HepG2 (cell line): ENCODE data around the gene PITX3. TPM values are rescaled to one million over a fixed set of nuclear protein-coding genes. Genes with fewer than 3 reads are reported as not detected.

Source experiments
- ATF6 ChIP-seq: sonication (generic); formaldehyde crosslinking; conservative IDR thresholded peaks from 2 replicates; pipeline ENCODE4 v1.4.0; 2020; ENCODE audit warnings: missing genetic modification reagents
- CBX1 ChIP-seq: IDR thresholded peaks from one replicate; pipeline ENCODE4 v1.6.1; 2016; ENCODE audit warnings: antibody characterized with exemption, low read depth
- CBX2 ChIP-seq, 2 experiments: fragments of 200-600 bp in 1 of 2; sonication (generic); formaldehyde crosslinking in 1 of 2; IDR thresholded peaks; 2 replicates each; pipeline versions ENCODE4 v1.7.0 to v1.8.1; 2018 to 2022; ENCODE audit warnings: low read depth in 2 of 2, low read length in 1 of 2, mild to moderate bottlenecking in 1 of 2, missing genetic modification reagents in 1 of 2
- HDAC2 ChIP-seq: sonication (generic); formaldehyde crosslinking; IDR thresholded peaks from 2 replicates; pipeline ENCODE4 v1.4.0; 2020; ENCODE audit warnings: missing genetic modification reagents
- HMGXB4 ChIP-seq, 2 experiments: sonication (generic) in 1 of 2; formaldehyde crosslinking in 1 of 2; IDR thresholded peaks; 2 replicates each; pipeline versions ENCODE4 v1.4.0 to v1.6.1; 2018 to 2020; ENCODE audit warnings: missing genetic modification reagents in 2 of 2, borderline replicate concordance in 1 of 2, low read depth in 1 of 2, mild to moderate bottlenecking in 1 of 2, missing biosample characterization in 1 of 2
- IRX3 ChIP-seq: sonication (generic); formaldehyde crosslinking; IDR thresholded peaks from 2 replicates; pipeline ENCODE4 v1.8.1; 2023; ENCODE audit warnings: mild to moderate bottlenecking, low read depth, missing genetic modification reagents, borderline replicate concordance
- KDM4B ChIP-seq: sonication (generic); formaldehyde crosslinking; IDR thresholded peaks from 2 replicates; pipeline ENCODE4 v1.4.0; 2020; ENCODE audit warnings: missing genetic modification reagents
- PAWR ChIP-seq: sonication (generic); formaldehyde crosslinking; IDR thresholded peaks from 2 replicates; pipeline ENCODE4 v1.4.0; 2020; ENCODE audit warnings: missing genetic modification reagents, mild to moderate bottlenecking, borderline replicate concordance
- PAX8 ChIP-seq: sonication (generic); formaldehyde crosslinking; IDR thresholded peaks from 2 replicates; pipeline ENCODE4 v1.8.0; 2022; ENCODE audit warnings: mild to moderate bottlenecking, missing genetic modification reagents, borderline replicate concordance
- PAXIP1 ChIP-seq: sonication (generic); formaldehyde crosslinking; conservative IDR thresholded peaks from 2 replicates; pipeline ENCODE4 v1.4.0; 2020; ENCODE audit warnings: mild to moderate bottlenecking, missing genetic modification reagents, moderate library complexity
- RAD51 ChIP-seq: fragments of 450-650 bp; IDR thresholded peaks from 2 replicates; pipeline ENCODE4 v1.6.1; 2016; ENCODE audit warnings: borderline replicate concordance
- RNF219 ChIP-seq: sonication (generic); formaldehyde crosslinking; IDR thresholded peaks from 2 replicates; pipeline ENCODE4 v1.5.0; 2020; ENCODE audit warnings: mild to moderate bottlenecking, missing genetic modification reagents
- TBX3 ChIP-seq: fragments of 450-650 bp; IDR thresholded peaks from 2 replicates; pipeline ENCODE4 v1.6.1; 2017; ENCODE audit warnings: antibody characterized with exemption, mild to moderate bottlenecking, inconsistent platforms, borderline replicate concordance
- ZFP82 ChIP-seq: sonication (generic); formaldehyde crosslinking; IDR thresholded peaks from 2 replicates; pipeline ENCODE4 v1.5.1; 2020; ENCODE audit warnings: mild to moderate bottlenecking, missing genetic modification reagents, borderline replicate concordance
- ZNF749 ChIP-seq: sonication (generic); formaldehyde crosslinking; IDR thresholded peaks from 2 replicates; pipeline ENCODE4 v1.8.0; 2022; ENCODE audit warnings: mild to moderate bottlenecking, missing genetic modification reagents, moderate library complexity, borderline replicate concordance
- ZNF883 ChIP-seq: sonication (generic); formaldehyde crosslinking; IDR thresholded peaks from 2 replicates; pipeline ENCODE4 v1.5.1; 2020; ENCODE audit warnings: mild to moderate bottlenecking, missing genetic modification reagents; ENCODE audit errors: not compliant biosample characterization
- polyA plus RNA-seq, 8 experiments: library from polyadenylated mRNA; depleted of rRNA in 3 of 8; stranded (reverse) in 7 of 8; unstranded in 1 of 8; fragments of >200 nt; fragmentation: Illumina TruSeq in 4 of 8; extraction: Trizol in 4 of 8; gene quantifications; 2 replicates each; pipeline versions ENCODE4 v1.2.1 to v1.2.3, GENCODE V29; 2011 to 2016; ENCODE audit warnings: low read depth in 4 of 8, missing spikeins in 1 of 8, mixed read lengths in 1 of 8; ENCODE audit not compliant: insufficient read depth in 1 of 8
- total RNA-seq, 5 experiments: library from RNA; depleted of rRNA; stranded (reverse); fragments of >200 nt; fragmentation: Illumina TruSeq; extraction: Trizol; gene quantifications; 2 replicates each; pipeline ENCODE4 v1.2.3, GENCODE V29; 2016; ENCODE audit warnings: low read depth in 1 of 5
- TF ChIP-seq, protein P1 (sequence below): sonication (generic); formaldehyde crosslinking; IDR thresholded peaks from 2 replicates; pipeline ENCODE4 v1.5.1; 2020; ENCODE audit warnings: missing genetic modification reagents, mild to moderate bottlenecking, borderline replicate concordance
- TF ChIP-seq, protein P2 (sequence below): sonication (generic); formaldehyde crosslinking; IDR thresholded peaks from 2 replicates; pipeline ENCODE4 v1.5.0; 2020; ENCODE audit warnings: mild to moderate bottlenecking, low read depth, missing genetic modification reagents, borderline replicate concordance

Gene PITX3
- total and polyA plus RNA-seq, 2 of the 13 experiments (the other 11 are each of a cell fraction or from before 2014, with no cell fraction given) = not detected

DNA sequence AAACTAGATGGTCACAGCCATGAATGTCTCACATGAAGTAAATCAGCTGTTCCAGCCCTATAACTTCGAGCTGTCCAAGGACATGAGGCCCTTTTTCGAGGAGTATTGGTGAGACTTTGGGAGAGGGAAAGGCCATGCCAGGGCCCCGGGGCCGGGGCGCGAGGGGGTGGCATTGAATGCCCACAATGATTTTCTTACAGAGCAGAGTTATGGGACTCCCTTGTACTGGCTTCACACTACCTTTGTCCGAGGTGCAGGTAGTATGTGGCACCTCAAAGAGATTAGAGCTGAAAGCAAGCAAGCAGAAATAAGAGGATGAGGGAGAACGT is 14.8 kb downstream of the PITX3 start (continued):
- TF ChIP-seq IRX3 (CRISPR knock-in tag) (no peak), CBX2 (IDR thresholded peaks at IDR 0.05; ENCODE audit: low read depth, low read length) (no peak), CBX2 (CRISPR knock-in tag; IDR thresholded peaks at IDR 0.05; ENCODE audit: low read depth) (0 out of 2 replicates have a peak, but pooled peaks have one; percentile 7), PAWR (CRISPR knock-in tag) (no peak), PAXIP1 (CRISPR knock-in tag) (no peak), RNF219 (CRISPR knock-in tag) (no peak), ZNF749 (CRISPR knock-in tag) (0 out of 2 replicates have a peak, but pooled peaks have one; percentile 15), KDM4B (CRISPR knock-in tag) (no peak), CBX1 (no peak), PAX8 (CRISPR knock-in tag) (no peak), HMGXB4 (CRISPR knock-in tag; IDR thresholded peaks at IDR 0.05; ENCODE audit: borderline replicate concordance in 1 of 2, low read depth in 1 of 2) (peak in 1 of 2 experiments; percentile 13; a peak in 1 of 4 replicates), ZNF883 (peak; percentile 11), TBX3 (no peak), ZFP82 (CRISPR knock-in tag) (peak; percentile 16; the same call in 1 of the 2 replicates), HDAC2 (CRISPR knock-in tag) (no peak), ATF6 (no peak), RAD51 (no peak)
- TF ChIP-seq, protein P1, sequence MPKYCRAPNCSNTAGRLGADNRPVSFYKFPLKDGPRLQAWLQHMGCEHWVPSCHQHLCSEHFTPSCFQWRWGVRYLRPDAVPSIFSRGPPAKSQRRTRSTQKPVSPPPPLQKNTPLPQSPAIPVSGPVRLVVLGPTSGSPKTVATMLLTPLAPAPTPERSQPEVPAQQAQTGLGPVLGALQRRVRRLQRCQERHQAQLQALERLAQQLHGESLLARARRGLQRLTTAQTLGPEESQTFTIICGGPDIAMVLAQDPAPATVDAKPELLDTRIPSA (CRISPR knock-in tag) = no peak
- TF ChIP-seq, protein P2, sequence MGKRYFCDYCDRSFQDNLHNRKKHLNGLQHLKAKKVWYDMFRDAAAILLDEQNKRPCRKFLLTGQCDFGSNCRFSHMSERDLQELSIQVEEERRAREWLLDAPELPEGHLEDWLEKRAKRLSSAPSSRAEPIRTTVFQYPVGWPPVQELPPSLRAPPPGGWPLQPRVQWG (CRISPR knock-in tag) = no peak
